GM06990 (cell line): ENCODE data around the gene SYNGR4.

ENCODE experiments used
- DNase-seq: peaks from one replicate; pipeline ENCODE4 v3.0.0-alpha.2; 2011; ENCODE audit not compliant: insufficient read length; ENCODE audit errors: extremely low read depth
- H3K27me3 ChIP-seq: replicated peaks from 2 replicates; pipeline ENCODE4 v1.6.0; 2011; ENCODE audit warnings: low read length; ENCODE audit not compliant: control insufficient read depth, insufficient read depth
- H3K36me3 ChIP-seq: 2 replicates; pipeline ENCODE4 v1.5.1; 2011; ENCODE audit warnings: low read length; ENCODE audit not compliant: control insufficient read depth, insufficient read depth
- H3K4me3 ChIP-seq: replicated peaks from 2 replicates; pipeline ENCODE4 v1.5.1; 2011; ENCODE audit warnings: low read depth, mild to moderate bottlenecking, control low read depth, low read length
- TF ChIP-seq, protein P1 (sequence below): IDR thresholded peaks from 2 replicates; pipeline ENCODE4 v1.5.1; 2011; ENCODE audit warnings: low read length, control low read depth, mild to moderate bottlenecking, inconsistent platforms; ENCODE audit not compliant: insufficient read depth, poor library complexity, severe bottlenecking

SYNGR4 gene

GRCh38 chr19:48395170-48395455, 30.9 kb downstream of the SYNGR4 start:
- peaks cover 3% of the 10 kb centered on the region for H3K27me3 ChIP-seq

GRCh38 chr19:48395499-48395898, 31.3 kb downstream of the SYNGR4 start:
- H3K4me3 ChIP-seq: no peak overlapping the region
- DNase-seq: no peak
- TF ChIP-seq, protein P1, sequence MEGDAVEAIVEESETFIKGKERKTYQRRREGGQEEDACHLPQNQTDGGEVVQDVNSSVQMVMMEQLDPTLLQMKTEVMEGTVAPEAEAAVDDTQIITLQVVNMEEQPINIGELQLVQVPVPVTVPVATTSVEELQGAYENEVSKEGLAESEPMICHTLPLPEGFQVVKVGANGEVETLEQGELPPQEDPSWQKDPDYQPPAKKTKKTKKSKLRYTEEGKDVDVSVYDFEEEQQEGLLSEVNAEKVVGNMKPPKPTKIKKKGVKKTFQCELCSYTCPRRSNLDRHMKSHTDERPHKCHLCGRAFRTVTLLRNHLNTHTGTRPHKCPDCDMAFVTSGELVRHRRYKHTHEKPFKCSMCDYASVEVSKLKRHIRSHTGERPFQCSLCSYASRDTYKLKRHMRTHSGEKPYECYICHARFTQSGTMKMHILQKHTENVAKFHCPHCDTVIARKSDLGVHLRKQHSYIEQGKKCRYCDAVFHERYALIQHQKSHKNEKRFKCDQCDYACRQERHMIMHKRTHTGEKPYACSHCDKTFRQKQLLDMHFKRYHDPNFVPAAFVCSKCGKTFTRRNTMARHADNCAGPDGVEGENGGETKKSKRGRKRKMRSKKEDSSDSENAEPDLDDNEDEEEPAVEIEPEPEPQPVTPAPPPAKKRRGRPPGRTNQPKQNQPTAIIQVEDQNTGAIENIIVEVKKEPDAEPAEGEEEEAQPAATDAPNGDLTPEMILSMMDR: no peak
- no peaks in the 10 kb centered on the region for H3K36me3 ChIP-seq
- H3K27me3 ChIP-seq: peaks cover 3% of the 10 kb centered on the region

More at GRCh38 chr19:48395170-48395455, 30.9 kb downstream of the SYNGR4 start:
- TF ChIP-seq, protein P1: no peak
- no peaks in the 10 kb centered on the region for H3K36me3 ChIP-seq
- H3K4me3 ChIP-seq: no peak overlapping the region
- DNase-seq: no peak

DNA sequence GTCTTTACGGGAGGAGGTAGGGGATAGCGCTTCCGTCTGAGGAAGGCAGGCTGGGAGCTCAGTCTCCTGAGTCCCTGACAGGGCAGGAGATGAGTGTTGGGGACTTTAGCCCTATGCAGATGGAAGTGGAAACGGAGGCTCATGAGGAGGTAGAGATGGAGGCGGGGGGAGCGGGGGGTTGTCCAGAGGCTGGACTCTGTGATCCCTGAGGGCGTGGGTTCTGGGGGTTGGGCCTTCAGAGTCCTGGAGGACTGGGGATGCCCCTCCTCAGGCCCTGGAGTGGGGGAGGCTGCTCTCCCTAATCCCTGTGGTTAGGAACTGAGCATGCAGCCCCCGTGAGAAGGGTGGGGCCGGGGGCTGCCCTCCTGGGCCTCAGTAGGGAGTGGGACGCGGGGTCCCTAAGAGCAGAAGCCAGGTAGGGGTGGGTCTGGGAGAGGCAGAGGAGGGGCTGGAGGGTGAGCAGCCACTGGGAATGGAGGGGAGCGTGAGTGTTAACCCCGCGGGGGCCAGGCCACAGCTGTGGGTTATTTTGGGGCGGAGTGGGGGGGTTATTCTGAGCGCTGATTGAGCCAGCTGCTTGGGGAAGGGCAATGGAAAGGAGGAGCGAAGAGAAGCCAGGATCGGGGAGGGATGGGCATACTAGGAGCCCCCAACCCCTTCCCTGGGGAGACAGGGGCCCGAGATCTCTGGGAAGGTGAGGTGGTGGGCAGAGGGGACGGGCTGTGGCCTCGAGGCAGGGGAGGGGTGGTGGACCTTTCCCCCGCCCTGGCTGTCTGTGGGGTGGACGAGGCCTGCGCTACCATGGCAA, 32.1 kb downstream of the SYNGR4 start:
- TF ChIP-seq, protein P1: no peak
- DNase-seq: no peak
- Histone ChIP-seq H3K4me3 (no peak overlapping the region), H3K36me3 (no peaks in the 10 kb centered on the region), H3K27me3 (peaks cover 3% of the 10 kb centered on the region)

GRCh38 chr19:48396824-48397176, 32.6 kb downstream of the SYNGR4 start:
- no peaks in the 10 kb centered on the region for H3K36me3 ChIP-seq
- TF ChIP-seq, protein P1: no peak
- peaks cover 3% of the 10 kb centered on the region for H3K27me3 ChIP-seq
- no peak for DNase-seq
- H3K4me3 ChIP-seq: no peak overlapping the region

- H3K36me3 ChIP-seq: no peaks in the 10 kb centered on the region
- H3K27me3 ChIP-seq: peaks cover 3% of the 10 kb centered on the region
- H3K4me3 ChIP-seq: peak overlapping the region; percentile 51
- DNase-seq: no peak
- TF ChIP-seq, protein P1: no peak
These were observed 33.3 kb downstream of the SYNGR4 start for GRCh38 chr19:48397263-48398101.
